22Rv1 (cell line): Measurements from ENCODE around the gene P3H3.
A peak's percentile ranks its signal among the peaks of the same experiment; 100 is the strongest.

Source experiments
- H3K27ac ChIP-seq: fragments of 450-650 bp; 2 replicates; pipeline ENCODE4 v1.5.1; 2017
- CTCF ChIP-seq: fragments of 450-650 bp; IDR thresholded peaks from 2 replicates; pipeline ENCODE4 v1.5.1; 2017; ENCODE audit warnings: mild to moderate bottlenecking
- ZFX ChIP-seq: fragments of 450-650 bp; IDR thresholded peaks from 2 replicates; pipeline ENCODE4 v1.6.1; 2017; ENCODE audit warnings: antibody characterized with exemption, borderline replicate concordance

Gene P3H3

DNA sequence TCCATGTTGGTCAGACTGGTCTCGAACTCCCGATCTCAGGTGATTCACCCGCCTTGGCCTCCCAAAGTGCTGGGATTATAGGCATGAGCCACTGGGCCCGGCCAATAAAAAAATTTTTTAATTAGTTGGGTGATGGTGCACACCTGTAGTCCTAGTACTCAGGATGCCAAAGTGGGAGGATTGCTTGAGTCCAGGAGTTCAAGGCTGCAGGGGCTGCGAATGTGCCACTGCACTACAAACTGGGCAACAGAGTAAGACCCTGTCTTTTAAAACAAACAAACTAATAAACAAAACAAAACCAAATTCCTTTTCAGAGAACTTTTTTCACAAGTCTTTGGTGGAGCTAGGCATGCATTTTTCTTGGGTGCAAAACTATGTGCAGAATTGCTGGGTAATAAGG lies 55.0 kb downstream of the P3H3 start:
- no peak overlapping the region for H3K27ac ChIP-seq
- TF ChIP-seq ZFX, result no peak
- no peak for TF ChIP-seq CTCF

DNA sequence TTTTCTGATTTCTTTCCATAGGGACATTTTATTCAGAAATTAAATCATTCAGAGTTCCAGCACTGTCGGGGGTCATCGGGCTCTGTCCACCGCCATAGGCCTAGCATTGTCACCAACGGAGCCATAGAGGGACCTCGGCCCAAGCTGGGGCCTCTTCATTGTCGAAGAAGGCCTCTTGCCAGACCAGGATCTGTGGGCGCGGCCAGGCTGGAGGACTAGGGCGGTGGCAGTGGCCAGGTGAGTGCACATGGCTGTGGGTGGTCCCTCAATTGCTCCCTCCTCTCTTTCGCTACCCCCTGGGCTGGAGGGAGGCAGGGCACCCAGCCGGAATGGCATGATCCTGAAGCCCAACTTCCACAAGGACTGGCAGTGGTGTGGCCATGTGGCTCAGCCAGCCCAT lies 55.5 kb downstream of the P3H3 start:
- H3K27ac ChIP-seq, result no peak overlapping the region
- TF ChIP-seq ZFX, result no peak

DNA sequence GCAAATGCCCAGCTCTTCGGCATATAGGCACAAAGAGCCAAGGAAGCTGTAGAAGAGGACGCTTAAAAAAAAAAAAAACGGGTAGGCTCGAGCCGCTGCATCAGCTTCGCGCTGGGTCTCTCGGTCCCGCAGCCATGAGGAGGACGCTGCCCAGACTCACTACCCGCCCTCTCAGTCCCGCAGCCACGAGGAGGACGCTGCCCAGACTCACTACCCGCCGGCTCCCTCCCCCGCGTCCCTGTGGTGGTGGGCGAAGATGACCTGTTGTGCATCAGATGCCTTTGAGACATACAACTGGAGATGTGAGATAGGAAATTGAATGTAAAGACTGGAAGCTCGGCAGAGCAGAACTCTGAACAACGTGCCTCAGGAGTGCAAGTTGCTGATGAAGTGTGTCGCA lies 56.3 kb downstream of the P3H3 start:
- TF ChIP-seq ZFX (no peak), CTCF (no peak)
- no peak overlapping the region for H3K27ac ChIP-seq

GRCh38 chr12:6886206-6886999 lies 58.2 kb downstream of the P3H3 start:
- peak overlapping the region; percentile 94 for H3K27ac ChIP-seq

GRCh38 chr12:6887460-6887859 lies 59.3 kb downstream of the P3H3 start:
- peak overlapping the region; percentile 94 for H3K27ac ChIP-seq
- no peak for TF ChIP-seq CTCF
- TF ChIP-seq ZFX, result no peak

- H3K27ac ChIP-seq, result peak overlapping the region; percentile 94
- TF ChIP-seq CTCF, result no peak
- no peak for TF ChIP-seq ZFX
Observed at GRCh38 chr12:6888360-6888759, 60.2 kb downstream of the P3H3 start.

DNA sequence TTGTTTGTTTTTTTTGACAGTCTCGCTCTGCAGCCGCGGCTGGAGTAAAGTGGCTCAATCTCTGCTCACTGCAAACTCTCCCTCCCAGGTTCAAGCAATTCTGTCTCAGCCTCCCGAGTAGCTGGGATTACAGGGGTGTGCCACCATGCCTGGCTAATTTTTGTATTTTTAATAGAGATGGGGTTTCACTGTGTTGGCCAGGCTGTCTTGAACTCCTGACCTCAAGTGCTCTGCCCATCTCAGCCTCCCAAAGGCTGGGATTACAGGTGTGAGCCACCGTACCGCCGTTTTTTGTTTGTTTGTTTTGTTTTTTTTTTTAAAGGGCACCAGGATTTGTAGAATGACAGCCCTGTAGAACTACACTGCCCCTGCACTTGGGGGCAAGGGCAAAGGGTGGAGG lies 60.6 kb downstream of the P3H3 start:
- peak overlapping the region; percentile 94 for H3K27ac ChIP-seq
